ENCODE data around the gene TMEM259.

Gene TMEM259

DNA sequence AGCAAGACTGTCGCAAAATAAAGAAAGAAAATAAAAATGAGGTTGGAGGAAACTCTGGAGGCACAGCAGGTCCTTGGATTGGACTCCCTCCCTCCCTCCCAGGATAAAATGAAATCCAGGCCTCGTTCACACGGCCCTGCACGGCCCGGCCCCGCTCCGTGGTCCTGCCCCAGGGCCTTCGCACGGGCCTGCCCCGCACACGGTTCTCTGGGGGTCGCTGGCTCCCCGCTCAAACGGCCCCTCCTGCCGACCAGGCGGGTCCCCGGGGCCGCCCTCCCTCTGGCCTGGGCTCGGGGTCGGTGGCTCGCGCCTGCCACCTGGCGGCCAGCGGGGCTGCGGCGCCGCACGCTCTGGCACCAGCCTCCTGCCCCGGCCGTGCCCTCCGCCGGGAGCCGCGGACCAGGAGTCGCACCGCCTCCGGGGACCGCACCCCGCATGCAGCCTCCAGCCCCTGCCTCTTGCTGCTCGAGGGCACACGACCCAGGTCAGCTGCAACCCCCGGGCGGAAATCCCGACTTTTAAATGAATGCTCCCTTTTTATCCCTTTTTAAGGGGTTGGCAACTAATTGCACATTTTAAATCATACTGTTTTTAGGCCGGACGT is 38.3 kb downstream of the TMEM259 start:
- peak; percentile 71 for DNase-seq

DNA sequence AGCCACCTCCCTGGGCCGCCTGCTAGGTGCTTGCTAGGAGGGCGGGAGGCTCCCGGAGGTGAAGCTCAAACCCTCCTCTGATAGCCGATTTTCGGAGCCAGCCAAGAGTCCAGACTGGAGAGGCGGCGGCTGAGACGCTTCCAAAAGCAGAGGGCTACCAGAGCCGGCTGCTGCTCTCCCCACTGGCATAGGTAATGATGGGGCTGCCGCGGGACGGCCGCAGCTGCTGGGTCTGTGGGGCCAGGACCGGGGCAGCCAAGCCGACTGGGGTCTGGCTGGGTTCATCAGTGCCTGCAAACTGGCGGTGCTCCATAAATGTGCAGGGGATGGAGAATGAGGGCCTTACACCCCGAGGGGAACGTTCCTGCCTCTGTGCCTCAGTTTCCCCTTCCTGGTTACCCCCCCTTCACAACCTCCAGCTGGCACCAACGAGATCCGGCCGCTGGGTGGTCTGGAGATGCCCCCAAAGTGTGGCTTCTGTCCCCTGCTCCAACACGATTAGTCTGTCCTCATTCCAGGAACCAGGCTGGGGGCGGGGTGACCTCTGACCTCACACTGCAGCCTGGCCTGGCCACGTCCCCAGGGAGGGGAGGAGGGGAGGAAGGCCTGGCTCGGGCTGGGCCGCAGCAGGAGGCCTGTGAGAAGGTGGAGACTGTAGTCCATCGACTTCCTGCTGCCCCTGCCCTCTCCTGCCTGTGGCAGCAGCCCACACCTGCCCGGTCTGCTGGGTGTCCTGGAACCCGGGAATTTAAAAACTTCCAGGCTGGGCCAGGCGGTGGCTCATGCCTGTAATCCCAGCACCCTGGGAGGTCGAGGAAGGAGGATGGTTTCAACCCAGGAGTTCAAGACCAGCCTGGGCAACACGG is 40.6 kb downstream of the TMEM259 start:
- DNase-seq = no peak

GRCh38 chr19:979318-979741 is 41.6 kb downstream of the TMEM259 start:
- DNase-seq = no peak

GRCh38 chr19:977058-977464 is 43.9 kb downstream of the TMEM259 start:
- DNase-seq = no peak

- DNase-seq = no peak
Measured at GRCh38 chr19:976476-976875, 44.4 kb downstream of the TMEM259 start.

GRCh38 chr19:974564-975257 is 46.2 kb downstream of the TMEM259 start:
- no peak for DNase-seq

GRCh38 chr19:973726-974563 is 47.0 kb downstream of the TMEM259 start:
- no peak for DNase-seq

DNA sequence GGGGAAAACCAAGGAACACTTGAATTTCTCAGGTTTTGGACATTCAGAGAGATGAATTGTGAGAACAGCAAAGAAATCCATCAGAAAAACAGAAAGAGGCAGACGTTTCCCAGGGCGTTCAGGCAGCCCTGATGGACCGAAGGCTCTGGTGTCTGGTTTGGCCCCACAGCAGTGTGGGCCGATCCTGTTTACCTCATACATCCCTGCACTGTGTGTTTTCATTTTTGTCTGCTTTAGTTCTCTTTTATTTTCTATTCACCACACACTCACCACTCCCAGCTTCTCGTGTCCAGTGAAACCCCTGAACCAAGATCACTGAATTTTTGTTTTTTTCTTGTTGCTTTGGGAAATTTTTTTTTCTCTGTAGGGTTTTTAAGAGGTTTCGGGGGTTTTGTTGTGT is 48.6 kb downstream of the TMEM259 start:
- DNase-seq = no peak

- no peak for DNase-seq
Measured at GRCh38 chr19:971795-972194, 49.1 kb downstream of the TMEM259 start.

DNA sequence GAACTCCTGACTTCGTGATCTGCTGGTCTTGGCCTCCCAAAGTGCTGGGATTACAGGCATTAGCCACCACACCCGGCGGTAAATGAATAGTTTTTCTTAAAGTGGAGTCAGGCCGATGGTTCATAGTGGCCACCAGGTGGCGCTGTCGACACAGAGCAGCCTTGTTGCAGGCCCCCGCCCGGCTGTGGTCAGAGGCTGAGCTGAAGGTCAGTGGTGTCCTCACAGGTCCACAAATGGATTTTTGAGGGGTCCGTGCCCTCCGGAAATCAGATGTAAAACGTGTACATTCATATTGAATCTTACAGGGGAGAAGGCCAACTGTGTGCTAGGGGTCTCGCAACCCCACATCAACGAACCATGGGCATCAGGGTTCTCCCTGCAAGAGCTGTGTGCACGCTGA is 50.2 kb downstream of the TMEM259 start:
- no peak for DNase-seq

DNA sequence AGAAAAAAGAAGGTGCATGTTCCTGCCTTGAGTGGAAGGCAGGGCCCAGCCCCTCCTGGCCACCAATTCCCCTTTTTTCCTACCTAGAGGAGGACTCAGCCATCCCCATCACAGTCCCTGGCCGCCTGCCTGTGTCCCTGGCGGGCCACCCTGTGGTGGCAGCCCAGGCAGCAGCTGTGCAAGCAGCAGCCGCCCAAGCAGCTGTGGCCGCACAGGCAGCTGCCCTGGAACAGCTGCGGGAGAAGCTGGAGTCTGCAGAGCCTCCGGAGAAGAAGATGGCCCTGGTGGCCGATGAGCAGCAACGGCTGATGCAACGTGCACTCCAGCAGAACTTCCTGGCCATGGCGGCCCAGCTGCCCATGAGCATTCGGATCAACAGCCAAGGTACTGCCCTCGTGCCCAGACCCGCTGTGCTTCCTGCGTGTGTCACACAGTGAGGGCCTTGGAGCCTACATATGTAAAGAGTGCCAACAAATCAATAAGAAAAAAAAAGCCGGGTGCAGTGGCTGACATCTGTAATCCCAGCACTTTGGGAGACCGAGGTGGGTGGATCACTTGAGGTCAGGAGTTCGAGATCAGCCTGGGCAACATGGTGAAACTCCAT is 54.3 kb downstream of the TMEM259 start:
- no peak for DNase-seq

- no peak for DNase-seq
Measured at GRCh38 chr19:964761-965694, 55.9 kb downstream of the TMEM259 start.

DNA sequence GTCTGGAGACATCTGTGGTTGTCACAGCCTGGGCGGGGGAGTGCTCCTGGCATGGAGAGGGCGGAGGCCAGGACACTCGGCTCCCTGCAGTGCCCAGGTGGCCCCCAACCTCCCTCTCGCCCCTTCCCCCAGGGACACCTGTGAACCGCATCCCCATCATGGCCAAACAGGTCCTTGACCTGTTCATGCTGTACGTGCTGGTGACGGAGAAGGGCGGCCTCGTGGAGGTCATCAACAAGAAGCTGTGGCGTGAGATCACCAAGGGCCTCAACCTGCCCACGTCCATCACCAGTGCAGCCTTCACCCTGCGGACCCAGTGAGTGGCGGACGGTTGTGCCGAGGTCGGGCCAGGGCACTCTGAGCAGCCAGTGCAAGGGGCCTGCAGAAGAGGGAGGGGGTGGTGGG is 56.8 kb downstream of the TMEM259 start:
- DNase-seq = no peak

GRCh38 chr19:963486-963951 is 57.4 kb downstream of the TMEM259 start:
- DNase-seq = no peak

- no peak for DNase-seq
Measured at GRCh38 chr19:962683-963400, 58.1 kb downstream of the TMEM259 start.

DNA sequence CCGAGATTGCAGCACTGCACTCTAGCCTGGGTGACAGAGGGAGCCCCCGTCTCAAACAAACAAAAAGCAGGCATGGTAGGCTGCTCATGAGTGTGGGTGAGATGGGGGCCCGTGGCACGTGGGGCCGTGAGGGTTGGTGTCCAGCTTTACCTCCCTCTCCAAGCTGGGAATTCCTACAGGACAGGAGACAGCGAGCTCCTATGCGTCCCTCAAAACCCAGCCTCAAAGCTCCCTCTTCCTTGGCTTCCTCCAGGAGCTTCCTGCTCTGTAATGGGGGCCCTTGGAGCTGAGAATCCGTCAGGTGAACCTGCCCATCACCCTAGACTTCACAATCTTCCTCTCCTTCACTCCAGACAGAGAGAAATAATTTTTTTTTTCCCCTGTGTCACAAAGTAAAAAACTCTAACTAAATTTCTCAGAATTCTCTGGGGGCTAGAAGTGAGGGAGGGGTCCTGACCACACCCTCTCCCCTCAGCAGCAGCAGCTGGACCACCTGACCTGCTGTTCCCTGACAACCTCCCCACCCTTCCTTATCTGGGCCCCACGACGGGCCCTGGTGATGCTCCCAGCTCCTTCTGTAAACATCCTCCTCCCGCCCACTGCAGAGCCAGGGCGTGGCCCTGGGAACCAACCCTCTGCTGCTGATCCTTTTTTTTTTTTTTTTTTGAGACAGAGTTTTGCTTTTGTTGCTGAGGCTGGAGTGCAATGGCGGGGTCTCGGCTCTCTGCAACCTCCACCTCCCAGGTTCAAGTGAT is 58.9 kb downstream of the TMEM259 start:
- no peak for DNase-seq

DNA sequence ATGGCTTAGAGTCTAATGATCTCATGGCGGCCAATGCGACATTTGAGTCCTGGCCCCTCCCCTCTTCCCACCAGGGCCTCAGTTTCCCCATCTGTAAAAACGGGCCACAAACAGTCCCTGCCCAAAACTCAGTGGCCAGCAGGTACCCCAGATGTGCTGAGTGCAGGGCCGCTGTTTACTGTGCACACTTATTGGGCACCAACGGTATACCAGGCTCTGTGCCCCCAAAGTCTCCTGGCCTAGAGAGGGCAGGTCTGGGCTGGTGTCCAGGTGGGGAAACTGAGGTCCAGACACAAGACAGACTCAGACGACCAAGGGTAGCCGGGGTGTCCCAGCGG is 60.4 kb downstream of the TMEM259 start:
- no peak for DNase-seq

DNA sequence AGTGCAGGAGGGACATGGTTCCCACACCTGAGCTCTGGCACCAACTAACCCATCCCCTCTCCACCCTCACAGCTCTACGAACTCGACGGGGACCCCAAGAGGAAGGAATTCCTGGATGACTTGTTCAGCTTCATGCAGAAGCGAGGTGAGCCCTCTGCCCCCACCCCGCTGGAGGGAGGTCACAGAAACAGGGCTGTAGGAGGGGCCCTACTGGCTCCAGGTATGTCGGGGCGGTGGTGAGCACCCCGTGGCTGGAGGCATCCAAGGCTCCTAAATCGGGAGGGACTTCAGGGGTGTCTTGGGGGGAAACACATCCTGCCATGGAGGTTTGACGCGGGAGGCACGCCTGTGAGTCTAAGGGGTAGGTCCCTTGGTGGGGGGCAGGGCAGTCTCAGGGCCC is 60.9 kb downstream of the TMEM259 start:
- no peak for DNase-seq
